Stimulated activated CD4-positive, alpha-beta T cell treated with anti-CD3 and anti-CD28 coated beads, Interleukin-12 subunit alpha, Interleukin-12 subunit beta, amount 100 ng/mL, for 4 hours (primary cell): ENCODE results near the gene LCTL.
"Not testable (repeated sequence)": the region's sequence is repeated elsewhere in the genome, so short reads cannot be mapped to it uniquely, and the experiment has no call there.

ENCODE experiments used
- DNase-seq: peaks from one replicate; pipeline ENCODE4 v3.0.0-alpha.2; 2020

LCTL gene

DNA sequence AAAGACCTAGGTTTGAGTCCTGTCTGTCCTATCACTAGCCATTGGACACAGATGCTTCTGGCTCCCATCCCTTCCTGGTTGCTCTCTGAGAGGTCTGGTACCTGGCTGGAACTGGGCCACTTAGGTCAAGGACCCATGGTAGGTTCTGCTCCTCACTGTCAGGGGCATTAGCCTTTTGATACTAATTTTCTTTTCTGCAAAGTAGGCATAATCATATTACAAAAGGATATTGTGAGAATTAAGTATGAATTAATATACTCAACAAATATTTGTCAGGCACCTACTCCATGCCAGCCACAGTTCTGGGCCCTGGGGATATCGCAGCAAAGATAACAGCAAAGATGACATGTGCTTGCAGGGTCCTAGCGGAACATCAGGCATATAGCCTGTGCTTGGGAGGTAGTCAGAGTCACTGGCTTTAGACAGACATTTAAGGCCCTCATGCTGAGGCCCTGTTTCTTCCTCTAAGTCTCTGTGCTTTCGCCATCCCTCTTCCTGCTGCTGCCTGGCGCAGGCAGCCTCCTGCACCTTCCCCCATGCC lies 25.6 kb upstream of the LCTL start:
- no peak for DNase-seq

DNA sequence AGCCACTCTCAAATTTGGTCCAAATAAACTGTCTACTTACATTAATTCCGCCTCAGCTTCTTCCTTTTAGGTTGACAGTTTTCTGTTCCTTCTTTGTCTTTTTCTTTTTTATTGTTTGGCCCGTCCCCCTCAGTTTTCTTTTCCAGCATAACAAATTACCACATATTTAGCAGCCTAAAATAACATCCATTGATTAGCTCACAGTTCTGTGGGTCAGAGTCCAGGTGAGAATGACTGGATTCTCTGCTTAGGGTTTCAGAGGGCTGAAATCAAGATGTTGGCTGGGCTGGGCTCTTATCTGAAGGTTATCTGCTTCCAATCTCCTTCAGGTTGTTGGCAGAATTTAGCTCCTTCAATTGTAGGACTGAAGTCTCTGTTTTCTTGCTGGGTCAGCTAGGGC lies 24.6 kb upstream of the LCTL start:
- no peak for DNase-seq

DNA sequence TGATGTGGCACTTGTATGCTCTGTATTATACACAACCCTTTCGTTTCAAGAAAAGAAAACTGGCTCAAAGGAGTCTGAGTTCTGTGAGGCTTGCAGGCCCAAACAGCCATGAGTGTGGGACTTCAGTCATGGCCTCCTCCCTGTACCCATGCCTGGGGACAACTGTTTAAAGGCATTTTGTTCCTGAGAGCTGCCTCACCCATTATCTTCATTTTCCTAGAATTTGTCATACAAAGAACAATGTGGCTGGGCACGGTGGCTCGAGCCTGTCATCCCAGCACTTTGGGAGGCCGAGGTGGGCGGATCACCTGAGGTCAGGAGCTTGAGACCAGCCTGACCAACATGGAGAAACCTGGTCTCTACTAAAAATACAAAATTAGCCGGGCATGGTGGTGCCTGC lies 23.6 kb upstream of the LCTL start:
- not testable (repeated sequence) for DNase-seq

DNA sequence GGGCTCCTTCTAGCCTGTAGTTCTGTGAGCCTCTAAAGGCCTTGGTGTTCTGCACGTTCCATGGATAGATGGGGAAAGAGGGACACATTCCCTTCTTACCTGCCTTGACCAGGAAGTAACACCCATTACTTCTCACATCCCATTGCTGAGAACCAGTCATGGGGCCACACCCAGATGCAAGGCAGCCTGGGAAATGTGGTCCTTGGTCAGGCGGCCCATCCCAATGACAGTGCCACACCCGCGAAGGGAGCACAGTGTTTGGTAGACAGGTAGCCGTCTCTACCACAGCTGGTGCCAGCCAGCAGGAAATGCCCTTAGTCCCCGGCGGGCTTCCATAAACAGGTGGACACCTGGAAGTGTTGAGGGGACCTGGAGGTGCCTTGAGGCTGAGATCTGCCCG lies 23.2 kb upstream of the LCTL start:
- no peak for DNase-seq

DNA sequence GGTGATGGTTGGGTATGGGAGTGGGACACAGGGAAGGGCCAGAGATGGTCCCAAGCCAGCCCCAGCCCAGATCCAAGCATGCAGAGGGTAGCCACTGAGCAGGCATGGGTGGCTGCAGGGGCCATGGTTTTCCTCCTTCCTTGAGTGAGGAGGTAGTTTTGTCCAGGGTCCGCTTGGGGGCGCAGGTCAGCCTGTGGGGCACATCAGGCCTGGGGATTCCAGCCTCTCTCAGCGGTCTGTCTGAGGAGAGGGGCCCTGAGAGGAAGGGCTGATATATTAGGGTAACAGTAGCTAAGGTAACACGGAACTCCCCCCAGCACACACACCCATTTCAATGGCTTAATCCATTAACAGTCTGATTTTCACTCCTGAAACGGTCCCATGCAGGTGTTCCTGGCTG lies 22.7 kb upstream of the LCTL start:
- DNase-seq: no peak

DNA sequence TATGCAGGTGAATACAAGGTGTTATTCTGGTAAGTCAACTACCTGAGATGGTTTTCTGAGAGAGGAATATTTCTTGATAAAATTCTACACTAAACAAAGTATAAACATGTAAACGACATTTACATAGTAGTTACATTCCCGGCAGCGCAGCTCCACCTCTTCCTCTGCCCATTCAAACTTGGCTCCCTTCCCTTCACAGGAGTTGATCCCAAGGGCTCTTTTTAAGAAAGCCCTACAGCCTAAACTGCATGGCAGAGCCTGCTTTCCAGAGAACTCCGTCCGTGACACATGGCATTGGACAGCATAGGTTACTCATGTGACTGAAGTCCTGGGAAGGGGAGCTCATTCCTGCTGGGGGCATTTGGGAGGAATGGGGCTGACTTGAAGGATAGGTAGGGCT lies 22.0 kb upstream of the LCTL start:
- no peak for DNase-seq

DNA sequence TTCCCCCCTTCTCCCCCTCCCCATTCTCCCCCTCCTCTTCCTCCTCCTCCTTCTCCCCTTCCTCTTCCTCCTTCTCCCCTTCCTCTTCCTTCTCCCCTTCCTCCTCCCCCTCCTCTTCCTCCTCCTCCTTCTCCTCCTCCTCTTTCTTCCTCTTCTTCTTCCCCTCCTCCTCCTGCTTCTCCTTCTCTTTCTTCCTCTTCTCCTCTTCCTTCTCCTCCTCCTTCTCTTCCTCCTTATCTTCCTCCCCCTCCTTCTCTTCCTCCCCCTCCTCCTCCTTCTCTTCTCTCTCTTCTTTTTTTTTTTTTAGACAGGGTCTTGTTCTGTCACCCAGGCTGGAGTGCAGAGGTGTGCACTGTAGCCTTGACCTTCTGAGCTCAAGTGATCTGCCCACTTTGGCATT lies 21.2 kb upstream of the LCTL start:
- DNase-seq: no peak

DNA sequence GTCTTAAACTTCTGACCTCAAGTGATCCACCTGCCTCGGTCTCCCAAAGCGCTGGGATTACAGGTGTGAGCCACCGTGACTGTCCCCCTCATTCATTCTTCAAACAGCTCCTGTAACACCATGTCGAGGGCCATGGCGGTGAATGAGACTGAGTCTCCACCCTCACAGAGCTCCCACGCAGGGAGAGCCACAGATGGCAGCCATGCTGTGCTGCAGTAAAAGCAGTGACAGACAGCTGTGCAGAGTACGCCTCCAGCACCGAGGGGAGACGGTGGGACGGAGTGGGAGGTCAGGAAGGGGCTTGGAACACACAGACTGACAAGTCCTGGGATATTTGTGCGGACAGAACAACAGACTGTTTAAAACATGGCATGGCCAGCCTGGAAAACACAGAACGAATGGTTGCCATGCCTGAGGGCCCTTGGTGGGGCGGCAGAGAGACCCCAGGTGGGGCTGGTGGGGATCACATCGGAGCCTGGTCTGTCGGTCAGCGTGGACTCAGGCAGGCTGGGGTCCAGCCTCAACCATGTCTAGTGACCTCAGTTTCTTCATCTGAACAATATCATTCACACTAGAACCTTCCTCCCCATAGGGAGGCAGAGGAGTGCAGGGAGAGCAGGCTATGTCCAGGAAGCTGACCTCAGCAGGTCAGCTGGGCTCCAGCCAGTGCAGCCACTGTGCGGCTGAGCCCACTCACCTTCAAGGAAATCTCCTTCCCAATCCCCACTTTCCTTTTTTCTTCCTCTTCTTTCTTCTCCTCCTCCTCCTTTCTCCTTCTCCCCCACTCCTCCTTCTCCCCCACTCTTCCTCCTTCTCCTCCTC lies 20.6 kb upstream of the LCTL start:
- DNase-seq: no peak

DNA sequence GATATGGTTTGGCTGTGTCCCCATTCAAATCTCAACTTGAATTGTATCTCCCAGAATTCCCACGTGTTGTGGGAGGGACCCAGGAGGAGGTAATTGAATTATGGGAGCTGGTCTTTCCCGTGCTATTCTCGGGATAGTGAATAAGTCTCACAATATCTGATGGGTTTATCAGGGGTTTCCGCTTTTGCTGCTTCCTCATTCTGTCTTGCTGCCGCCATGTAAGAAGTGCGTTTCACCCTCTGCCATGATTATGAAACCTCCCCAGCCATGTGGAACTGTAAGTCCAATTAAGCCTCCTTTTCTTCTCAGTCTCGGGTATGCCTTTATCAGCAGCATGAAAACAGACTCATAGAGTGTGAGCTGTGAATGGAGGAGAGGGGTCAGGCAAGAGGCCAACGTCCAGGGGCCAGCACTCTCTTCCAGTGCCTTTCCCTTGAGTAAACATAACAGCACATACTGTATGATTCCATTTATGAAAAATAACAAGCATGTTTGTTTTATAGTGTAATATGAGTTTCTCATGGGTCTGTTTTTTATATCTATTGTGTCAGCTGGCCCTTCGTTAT lies 16.3 kb upstream of the LCTL start:
- no peak for DNase-seq

DNA sequence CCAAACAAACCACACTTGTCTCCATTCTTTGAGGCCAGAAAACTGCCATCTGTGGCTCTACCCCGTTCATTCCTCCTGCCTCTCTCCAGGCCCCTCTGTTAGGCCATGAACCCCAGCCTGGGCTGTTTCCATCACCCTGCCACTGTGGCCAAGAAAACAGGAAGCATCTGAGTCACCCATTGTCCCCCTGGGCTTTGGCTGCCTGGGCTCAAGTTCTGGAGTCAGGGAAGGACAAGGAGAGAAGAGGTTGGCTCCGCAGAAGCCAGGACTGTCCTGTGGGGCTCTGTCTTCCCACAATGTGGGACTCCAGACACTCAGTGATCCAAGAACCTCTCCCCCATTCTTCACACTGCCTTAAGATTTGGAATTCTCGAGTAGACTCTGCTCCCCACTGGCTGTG lies 14.8 kb upstream of the LCTL start:
- DNase-seq: no peak

DNA sequence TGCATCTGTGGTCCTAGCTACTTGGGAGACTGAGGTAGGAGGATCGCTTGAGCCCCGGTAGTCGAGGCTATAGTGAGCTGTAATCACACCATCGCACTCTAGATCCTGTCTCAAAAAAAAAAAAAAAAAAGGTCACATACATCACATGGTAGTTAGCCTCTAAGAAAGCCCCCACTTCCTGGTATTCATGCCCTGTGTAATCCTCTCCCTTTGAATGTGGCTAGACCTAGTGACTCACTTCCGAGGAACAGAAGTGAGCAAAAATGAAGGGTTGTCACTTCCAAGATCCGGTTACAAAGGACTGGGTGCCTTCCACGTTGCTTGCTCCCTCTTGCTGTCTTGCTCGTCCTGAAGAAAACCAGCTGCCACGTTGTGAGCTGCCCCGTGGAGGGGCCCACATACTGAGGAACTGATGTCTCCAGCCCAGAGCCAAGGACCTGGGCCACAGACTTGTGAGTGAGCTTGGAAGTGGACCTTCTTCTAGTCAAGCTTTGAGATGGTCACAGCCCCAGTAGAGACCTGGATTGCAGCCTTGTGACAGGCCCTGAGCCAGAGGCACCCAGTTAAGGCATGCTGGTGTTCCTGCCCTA lies 12.6 kb upstream of the LCTL start:
- no peak for DNase-seq

DNA sequence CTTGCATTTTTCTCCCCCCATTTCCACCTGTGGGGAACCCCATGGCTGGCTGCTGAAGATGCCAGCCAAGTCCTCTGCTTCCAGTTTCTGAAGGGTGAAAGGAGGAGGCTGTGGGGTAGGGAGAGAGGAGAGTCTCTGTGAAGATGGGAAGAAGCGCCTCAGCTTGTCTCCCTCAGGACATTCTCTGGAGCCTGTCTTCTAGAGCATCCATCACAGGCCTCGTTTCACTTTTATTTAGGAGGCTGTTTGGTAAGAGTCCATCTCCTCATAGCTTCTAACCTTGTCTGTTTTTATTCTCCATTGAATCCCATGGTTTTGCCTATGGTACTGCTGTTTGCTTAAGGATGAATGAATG lies 8.8 kb upstream of the LCTL start:
- no peak for DNase-seq

DNA sequence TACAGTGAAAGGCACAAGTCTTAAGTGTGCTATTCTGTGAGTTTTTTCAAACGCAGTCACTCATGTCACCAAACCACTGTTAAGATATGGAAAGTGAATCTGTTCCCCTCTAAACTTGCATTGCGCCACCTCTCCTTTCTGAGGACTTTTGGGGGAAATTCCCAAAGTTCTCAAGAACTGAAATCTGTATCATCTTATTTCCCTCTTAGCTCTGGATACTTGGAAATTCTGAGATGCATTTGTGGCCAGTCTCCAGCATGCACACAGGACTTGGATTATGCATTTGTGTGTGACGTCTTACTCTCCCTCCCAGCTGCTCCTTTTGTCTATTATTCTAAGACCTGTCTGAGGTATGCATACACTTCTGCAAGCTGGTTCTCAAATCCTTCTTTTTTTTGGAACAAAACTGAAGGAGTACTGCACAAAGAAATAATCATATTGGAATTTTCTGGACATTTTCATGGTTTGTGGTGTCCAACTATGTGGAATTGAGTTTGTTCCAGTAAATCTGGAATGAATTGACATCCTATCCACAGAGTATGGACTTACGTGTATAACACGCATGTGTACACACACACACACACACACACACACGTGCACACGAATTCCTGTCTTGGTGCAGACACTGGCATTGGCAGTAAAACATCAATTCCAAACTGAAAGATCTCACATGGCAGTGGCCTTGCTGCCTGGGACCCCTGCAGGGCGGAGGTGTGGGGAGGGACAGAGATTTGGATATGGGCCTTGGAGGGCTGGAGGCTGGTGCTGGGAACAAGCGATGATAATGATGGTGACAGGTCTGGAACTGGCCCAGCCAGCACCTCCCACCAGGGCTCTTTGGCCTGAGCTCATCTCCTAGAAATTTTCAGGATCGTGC lies 8.2 kb upstream of the LCTL start:
- DNase-seq: no peak

DNA sequence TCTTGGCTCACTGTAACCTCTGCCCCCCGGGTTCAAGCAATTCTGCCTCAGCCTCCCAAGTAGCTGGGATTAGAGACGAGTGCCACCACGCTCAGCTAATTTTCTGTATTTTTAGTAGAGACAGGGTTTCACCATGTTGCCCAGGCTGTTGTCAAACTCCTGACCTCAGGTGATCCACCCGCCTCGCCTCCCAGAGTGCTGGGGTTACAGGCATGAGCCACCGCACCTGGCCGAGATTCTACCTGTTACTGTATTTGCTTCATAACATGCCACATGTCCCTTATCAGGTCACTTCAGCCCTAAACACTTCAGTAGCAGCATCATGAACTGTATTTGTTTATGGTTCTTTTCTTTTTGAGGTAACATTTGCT lies 7.5 kb upstream of the LCTL start:
- no peak for DNase-seq

DNA sequence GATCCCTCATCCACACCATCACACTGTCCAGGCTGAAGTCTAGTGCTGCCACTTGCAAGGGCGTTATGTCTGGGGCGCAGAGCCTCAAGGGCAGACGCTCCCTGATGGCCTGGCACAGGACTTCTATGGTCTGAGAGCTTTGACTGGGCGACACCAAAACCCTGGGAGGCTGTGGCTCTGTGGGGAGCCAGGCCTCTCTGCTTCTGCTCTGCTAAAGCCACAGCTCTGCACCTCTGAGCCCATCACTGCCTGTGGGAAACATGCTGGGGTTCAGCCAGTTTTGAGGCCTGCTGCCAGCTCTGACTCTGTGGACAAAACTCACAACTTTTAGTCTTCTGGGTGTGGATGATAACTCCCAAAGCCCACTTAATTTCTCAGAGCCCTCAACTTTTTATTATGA lies 6.3 kb upstream of the LCTL start:
- DNase-seq: no peak

DNA sequence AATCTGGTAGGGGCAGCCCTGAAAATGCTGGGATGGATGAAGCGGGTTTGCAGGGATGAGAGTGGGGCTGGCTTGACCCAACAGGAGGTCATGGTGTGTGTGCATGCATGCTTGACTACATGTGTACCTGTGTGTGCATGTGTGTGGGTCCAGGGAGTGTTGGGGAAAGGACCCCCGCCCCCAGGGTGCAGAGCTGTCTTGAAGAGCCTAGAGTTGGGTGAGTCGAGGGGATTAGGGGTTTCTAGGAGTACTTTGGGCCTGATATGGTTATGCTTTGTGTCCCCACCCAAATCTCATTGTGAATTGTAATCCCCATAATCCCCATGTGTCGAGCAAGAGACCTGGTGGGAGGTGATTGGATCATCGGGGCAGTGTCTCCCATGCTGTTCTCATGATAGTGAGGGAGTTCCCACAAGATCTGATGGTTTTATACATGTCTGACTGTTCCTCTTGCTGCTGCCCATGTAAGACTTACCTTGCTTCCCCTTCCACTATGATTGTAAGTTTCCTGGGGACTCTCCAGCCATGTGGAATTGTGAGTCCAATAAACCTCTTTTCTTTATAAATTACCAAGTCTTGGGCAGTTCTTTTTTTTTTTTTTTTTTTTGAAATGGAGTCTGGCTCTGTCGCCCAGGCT lies 5.2 kb upstream of the LCTL start:
- no peak for DNase-seq

DNA sequence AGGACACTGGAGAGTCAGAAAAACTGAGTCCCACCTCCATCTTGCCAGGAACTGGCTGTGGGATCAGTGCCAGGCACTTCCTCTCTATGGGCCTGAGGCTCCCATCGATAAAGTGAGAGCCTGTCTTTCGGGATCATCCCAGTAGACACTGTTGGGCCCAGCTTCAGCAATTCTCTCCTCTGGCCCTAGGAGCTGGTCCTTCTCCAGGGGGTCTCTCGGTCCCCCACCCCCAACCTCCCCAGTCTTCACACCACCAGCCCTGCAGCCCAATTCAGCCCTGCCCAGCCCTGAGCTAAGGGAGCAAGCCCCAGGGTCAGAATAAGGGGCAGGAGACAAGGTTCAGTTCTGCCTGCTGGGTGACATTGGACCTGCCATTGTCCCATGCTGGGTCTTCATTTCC lies 4.5 kb upstream of the LCTL start:
- DNase-seq: no peak

DNA sequence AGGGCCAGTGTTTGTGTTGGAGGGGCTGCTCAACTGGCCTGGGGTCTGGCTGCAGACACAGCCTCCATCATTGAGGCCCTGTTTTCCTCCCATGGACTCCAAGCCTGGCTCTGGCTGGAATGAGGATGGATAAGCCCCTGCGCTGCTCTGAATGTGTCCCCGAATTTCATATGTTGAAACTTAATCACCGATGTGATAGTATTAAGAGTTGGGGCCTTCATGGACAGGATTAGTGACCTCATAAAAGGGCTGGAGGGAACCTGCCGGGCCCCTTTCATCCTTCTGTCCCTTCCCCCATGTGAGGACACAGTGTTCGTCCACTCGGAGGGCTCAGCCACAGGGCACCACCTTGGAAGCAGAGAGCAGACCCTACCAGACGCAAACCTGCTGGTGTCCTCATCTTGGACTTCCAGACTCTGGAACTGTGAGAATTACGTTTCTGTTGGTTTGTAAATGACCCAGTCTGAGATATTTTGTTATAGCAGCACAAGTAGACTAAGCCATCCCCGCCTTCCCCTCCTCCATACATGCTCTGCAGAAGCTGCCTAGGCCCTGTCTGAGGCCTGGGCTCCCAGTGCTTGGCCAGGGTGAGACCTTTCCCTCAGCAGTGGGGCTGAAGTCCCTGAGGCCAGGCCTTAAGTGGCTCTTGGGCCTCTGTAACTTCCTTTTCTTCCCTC lies 3.8 kb upstream of the LCTL start:
- DNase-seq: no peak

DNA sequence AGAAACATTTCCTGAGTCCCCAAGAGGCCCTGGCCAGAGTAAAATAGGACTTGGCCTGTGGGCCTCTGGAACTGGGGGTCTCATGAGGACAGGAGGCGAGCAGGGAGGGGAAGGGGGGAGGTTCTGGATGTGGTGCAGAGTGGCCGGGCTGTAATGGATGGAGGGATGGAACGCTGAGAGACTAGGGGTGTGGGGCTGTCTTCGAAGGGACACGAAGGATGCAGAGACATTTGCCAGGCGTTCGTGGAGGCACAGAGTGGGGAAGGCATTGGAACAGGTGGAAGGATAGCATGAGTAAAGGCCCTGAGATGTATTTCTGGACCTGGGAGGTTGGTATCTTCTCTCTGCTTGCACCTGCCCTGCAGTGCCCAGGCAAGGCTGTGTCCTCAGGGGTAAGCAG lies 2.1 kb upstream of the LCTL start:
- DNase-seq: no peak

DNA sequence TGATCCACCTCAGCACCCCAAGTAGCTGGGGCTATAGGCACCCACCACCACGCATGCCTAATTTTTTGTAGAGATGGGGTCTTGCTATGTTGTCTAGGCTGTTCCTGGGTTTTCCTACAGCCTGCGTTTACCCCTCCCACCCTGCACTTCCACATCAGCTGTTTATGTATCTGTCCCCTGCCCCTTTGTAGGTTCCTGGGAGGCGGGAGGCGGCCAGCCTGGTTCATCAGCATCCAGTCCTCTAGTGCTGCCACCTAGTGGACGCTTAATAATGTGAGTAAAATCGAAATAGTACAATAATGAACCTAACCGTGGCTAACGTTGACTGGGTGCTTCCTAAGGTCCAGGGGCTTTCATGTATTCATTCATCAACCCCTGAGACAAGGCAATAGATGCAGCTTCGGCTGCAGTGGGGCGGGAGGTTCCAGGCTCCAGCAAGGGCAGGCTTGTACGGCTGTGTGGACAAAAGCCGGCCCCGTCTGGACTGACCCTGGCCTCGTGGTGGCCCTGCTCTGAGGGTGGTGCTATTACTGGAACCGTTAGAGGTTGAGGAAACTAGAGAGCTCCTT lies 1.2 kb upstream of the LCTL start:
- DNase-seq: peak; percentile 35

DNA sequence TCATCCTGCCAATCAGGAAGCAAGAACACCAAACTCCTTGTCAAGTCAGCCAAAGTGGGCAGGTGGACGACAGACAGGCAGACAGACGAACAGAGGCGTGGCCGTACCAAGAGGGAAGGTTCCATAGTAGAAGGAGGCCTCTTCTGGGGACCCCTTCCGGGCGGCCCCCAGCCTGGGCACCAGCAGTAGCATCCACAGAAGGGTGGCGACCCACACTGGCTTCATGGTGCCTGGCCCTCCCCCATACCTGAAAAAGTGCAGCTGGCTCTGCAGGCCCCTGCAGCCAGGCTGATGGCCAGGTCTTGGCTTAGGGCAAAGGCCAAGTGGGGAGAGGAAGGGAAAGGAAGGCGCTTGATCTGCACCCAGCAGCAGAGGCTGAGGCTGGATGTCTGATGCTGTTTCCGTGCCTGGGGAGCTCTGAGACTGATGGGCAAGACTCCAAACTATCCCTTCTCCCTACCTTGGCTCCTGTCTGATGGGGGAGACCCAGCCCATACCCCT lies 607 bp downstream of the LCTL start:
- DNase-seq: no peak
